Fibroblast of lung (primary cell): Measurements from ENCODE around the gene APPL2. TPM values are rescaled to one million over a fixed set of nuclear protein-coding genes. Genes with fewer than 3 reads are reported as not detected.
A peak's percentile ranks its signal among the peaks of the same experiment; 100 is the strongest.
"Not testable (repeated sequence)": the region's sequence is repeated elsewhere in the genome, so short reads cannot be mapped to it uniquely, and the experiment has no call there.

Experiments used
- DNase-seq, 2 donors: peaks; one replicate each; pipeline versions ENCODE4 v3.0.0 to v3.0.0-alpha.2; 2010; ENCODE audit warnings: low read depth in 2 of 2
- H2AFZ ChIP-seq: 2 replicates; pipeline ENCODE4 v1.5.1; 2012; ENCODE audit warnings: low read length, control low read depth, inconsistent platforms
- H3K27ac ChIP-seq: 2 replicates; pipeline ENCODE4 v1.5.1; 2011; ENCODE audit warnings: low read length, control low read depth; ENCODE audit not compliant: insufficient read depth
- H3K27me3 ChIP-seq: 2 replicates; pipeline ENCODE4 v1.5.1; 2011; ENCODE audit warnings: mild to moderate bottlenecking, low read length; ENCODE audit not compliant: control insufficient read depth, insufficient read depth
- H3K36me3 ChIP-seq: 2 replicates; pipeline ENCODE4 v1.5.1; 2011; ENCODE audit warnings: low read length; ENCODE audit not compliant: control insufficient read depth, insufficient read depth
- H3K4me1 ChIP-seq: 2 replicates; pipeline ENCODE4 v1.5.1; 2011; ENCODE audit warnings: low read length; ENCODE audit not compliant: control insufficient read depth, insufficient read depth; ENCODE audit errors: extremely low read depth
- H3K4me2 ChIP-seq: 2 replicates; pipeline ENCODE4 v1.5.1; 2011; ENCODE audit warnings: low read length, control low read depth; ENCODE audit not compliant: insufficient read depth; ENCODE audit errors: extremely low read depth
- H3K4me3 ChIP-seq, 4 experiments: fragments of 200-600 bp in 1 of 4; sonication (generic) in 1 of 4; replicated peaks in 1 of 4; 2 replicates each; pipeline ENCODE4 v1.5.1; 2011 to 2016; ENCODE audit warnings: low read length in 4 of 4, low read depth in 3 of 4, mild to moderate bottlenecking in 3 of 4, control low read depth in 2 of 4, inconsistent platforms in 1 of 4, mixed read lengths in 1 of 4; ENCODE audit not compliant: insufficient read depth in 1 of 4; ENCODE audit errors: control extremely low read depth in 1 of 4
- H3K79me2 ChIP-seq: 2 replicates; pipeline ENCODE4 v1.5.1; 2012; ENCODE audit warnings: mild to moderate bottlenecking, low read length, inconsistent platforms; ENCODE audit not compliant: control insufficient read depth, insufficient read depth
- H3K9ac ChIP-seq: 2 replicates; pipeline ENCODE4 v1.5.1; 2011; ENCODE audit warnings: mild to moderate bottlenecking, low read length, control low read depth; ENCODE audit not compliant: insufficient read depth
- H3K9me3 ChIP-seq: 2 replicates; pipeline ENCODE4 v1.5.1; 2012; ENCODE audit warnings: low read depth, low read length; ENCODE audit not compliant: control insufficient read depth, insufficient read depth
- H4K20me1 ChIP-seq: 2 replicates; pipeline ENCODE4 v1.5.1; 2011; ENCODE audit warnings: low read length; ENCODE audit not compliant: control insufficient read depth, insufficient read depth; ENCODE audit errors: extremely low read depth
- CTCF ChIP-seq, 2 donors: IDR thresholded peaks in 1 of 2; conservative IDR thresholded peaks in 1 of 2; 1 replicate in 1 of 2; 2 replicates in 1 of 2; pipeline ENCODE4 v1.5.1; 2011 to 2012; ENCODE audit warnings: low read length in 2 of 2, control low read depth in 1 of 2, inconsistent platforms in 1 of 2, low read depth in 1 of 2, mild to moderate bottlenecking in 1 of 2
- EZH2 ChIP-seq: IDR thresholded peaks from 2 replicates; pipeline ENCODE4 v1.5.1; 2012; ENCODE audit warnings: low read length, control low read depth, mild to moderate bottlenecking; ENCODE audit errors: missing control alignments
- polyA plus RNA-seq, 2 donors: library from polyadenylated mRNA; depleted of rRNA in 1 of 2; stranded (reverse) in 1 of 2; unstranded in 1 of 2; fragments of >200 nt; gene quantifications; 2 replicates each; pipeline ENCODE4 v1.2.1, GENCODE V29; 2011 to 2012; ENCODE audit warnings: missing spikeins in 1 of 2
- total RNA-seq: library from RNA; depleted of rRNA; stranded (reverse); fragments of >200 nt; gene quantifications from 2 replicates; pipeline ENCODE4 v1.2.1, GENCODE V29; 2014

The APPL2 gene
- total and polyA plus RNA-seq, 2 donors (not counting 1 experiment from before 2014, with no cell fraction given) = 53.8 to 68.0 TPM

- peak overlapping the region; percentile 13 for H3K4me2 ChIP-seq
- no peaks in the 10 kb centered on the region for H4K20me1 ChIP-seq
- H3K36me3 ChIP-seq = no peaks in the 10 kb centered on the region
- H3K9ac ChIP-seq = no peak overlapping the region
- no peaks in the 10 kb centered on the region for H3K27me3 ChIP-seq
- H3K79me2 ChIP-seq = no peaks in the 10 kb centered on the region
- no peaks in the 10 kb centered on the region for H3K9me3 ChIP-seq
- TF ChIP-seq EZH2 (no peak), CTCF (conservative IDR thresholded peaks at IDR 0.05 in 1 of 2, IDR thresholded peaks at IDR 0.05 in 1 of 2; ENCODE audit: low read depth in 1 of 2, low read length in 2 of 2) (no peak)
- no peak overlapping the region for H2AFZ ChIP-seq
- peaks cover 45% of the 10 kb centered on the region for H3K4me1 ChIP-seq
- H3K27ac ChIP-seq = peak overlapping the region; percentile 81
- no peak overlapping the region for H3K4me3 ChIP-seq
- DNase-seq = peak; percentile 77 to 97
Measured at GRCh38 chr12:105257321-105257728, 21.4 kb upstream of the APPL2 start.

- Histone ChIP-seq H3K4me2 (peak overlapping the region; percentile 13), H3K36me3 (no peaks in the 10 kb centered on the region), H3K79me2 (no peaks in the 10 kb centered on the region), H3K9ac (no peak overlapping the region), H3K27me3 (no peaks in the 10 kb centered on the region), H3K4me3 (no peak overlapping the region), H3K27ac (peak overlapping the region; percentile 81), H3K4me1 (peaks cover 45% of the 10 kb centered on the region), H3K9me3 (no peaks in the 10 kb centered on the region), H2AFZ (no peak overlapping the region), H4K20me1 (no peaks in the 10 kb centered on the region)
- TF ChIP-seq EZH2 = no peak
- TF ChIP-seq CTCF (conservative IDR thresholded peaks at IDR 0.05 in 1 of 2, IDR thresholded peaks at IDR 0.05 in 1 of 2; ENCODE audit: low read depth in 1 of 2, low read length in 2 of 2) = no peak
- peak; percentile 56 to 92 for DNase-seq
Measured at GRCh38 chr12:105256921-105257320, 20.9 kb upstream of the APPL2 start.

GRCh38 chr12:105256431-105256830 is 20.5 kb upstream of the APPL2 start:
- Histone ChIP-seq H3K4me1 (peaks cover 45% of the 10 kb centered on the region), H3K27ac (peak overlapping the region; percentile 41)
- not testable (repeated sequence) for H3K79me2 ChIP-seq, H3K9me3 ChIP-seq, H4K20me1 ChIP-seq, H3K9ac ChIP-seq, H3K36me3 ChIP-seq, H3K4me3 ChIP-seq, H2AFZ ChIP-seq, H3K27me3 ChIP-seq, DNase-seq, H3K4me2 ChIP-seq
